HepG2 (cell line): ENCODE results near the gene NOXA1. TPM values are rescaled to one million over a fixed set of nuclear protein-coding genes. Genes with fewer than 3 reads are reported as not detected.
A peak's percentile ranks its signal among the peaks of the same experiment; 100 is the strongest.

Experiments
- ATAC-seq: fragments of 200-7000 bp; cut with Tn5 transposase; 3 replicates; pipeline ENCODE4 v1.9.1; 2020; ENCODE audit warnings: mild to moderate bottlenecking, moderate library complexity
- BruUV-seq: library from RNA; stranded (reverse); fragments of 400-500 nt; replicated peaks from 2 replicates; lab custom pipeline; 2021; lab: Mats Ljungman, UMichigan
- CTCF ChIA-PET: fragments of 300-600 bp; formaldehyde crosslinking; extraction: SDS; loops from one replicate; lab custom pipeline; 2021; ENCODE audit warnings: low total read pairs, inconsistent platforms, low intra/inter-chr PET ratio; lab: Yijun Ruan, JAX
- POLR2A ChIA-PET: fragments of 350-600 bp; sonication (Branson Sonifier 250); formaldehyde crosslinking; loops from one replicate; lab custom pipeline; 2020; ENCODE audit warnings: antibody characterized with exemption, inconsistent platforms; lab: Yijun Ruan, JAX
- DNase-seq: peaks from one replicate; pipeline ENCODE4 v3.0.0-alpha.2; 2015; ENCODE audit warnings: low spot score
- FAIRE-seq: peaks from 3 replicates; lab custom pipeline; 2011; peaks lifted over from hg19 to GRCh38; lab: Jason Lieb, UNC
- H2AFZ ChIP-seq: one replicate; pipeline ENCODE4 v1.6.1; 2011; ENCODE audit warnings: low read length, inconsistent platforms
- H3K27ac ChIP-seq: fragments of 300-600 bp; 3 replicates; pipeline ENCODE4 v1.8.0; 2011; ENCODE audit warnings: mixed run types, mild to moderate bottlenecking, mixed read lengths, low read length, inconsistent platforms; ENCODE audit not compliant: insufficient read depth; ENCODE audit errors: extremely low read length
- H3K27me3 ChIP-seq, 2 experiments: fragments of 200-600 bp in 1 of 2; 2 replicates in 1 of 2; 3 replicates in 1 of 2; pipeline versions ENCODE4 v1.6.0 to v1.8.0; 2011; ENCODE audit warnings: low read length in 2 of 2, mild to moderate bottlenecking in 2 of 2, moderate library complexity in 2 of 2, inconsistent platforms in 1 of 2; ENCODE audit not compliant: insufficient read depth in 2 of 2, control insufficient read depth in 1 of 2
- H3K36me3 ChIP-seq, 2 experiments: fragments of 200-600 bp in 1 of 2; replicated peaks in 1 of 2; 2 replicates in 1 of 2; 3 replicates in 1 of 2; pipeline versions ENCODE4 v1.5.1 to v1.8.0; 2011; ENCODE audit warnings: low read length in 2 of 2, inconsistent platforms in 1 of 2; ENCODE audit not compliant: insufficient read depth in 2 of 2, control insufficient read depth in 1 of 2
- H3K4me1 ChIP-seq: 2 replicates; pipeline ENCODE4 v1.5.1; 2012; ENCODE audit warnings: low read length, inconsistent platforms; ENCODE audit not compliant: insufficient read depth
- H3K4me2 ChIP-seq: 2 replicates; pipeline ENCODE4 v1.6.0; 2011; ENCODE audit warnings: low read depth, low read length, inconsistent platforms
- H3K4me3 ChIP-seq, 3 experiments: fragments of 200-600 bp in 1 of 3; sonication (generic), shearing (Covaris generic) in 1 of 3; replicated peaks in 1 of 3; 2 replicates each; pipeline ENCODE4 v1.5.1; 2011 to 2016; ENCODE audit warnings: low read length in 3 of 3, inconsistent platforms in 2 of 3, low read depth in 2 of 3, mild to moderate bottlenecking in 2 of 3, control low read depth in 1 of 3, mixed read lengths in 1 of 3; ENCODE audit not compliant: insufficient read depth in 1 of 3
- H3K79me2 ChIP-seq: one replicate; pipeline ENCODE4 v1.6.1; 2011; ENCODE audit warnings: low read length, inconsistent platforms; ENCODE audit not compliant: insufficient read depth
- H3K9ac ChIP-seq: 2 replicates; pipeline ENCODE4 v1.6.0; 2011; ENCODE audit warnings: mild to moderate bottlenecking, low read depth, low read length, inconsistent platforms; ENCODE audit not compliant: insufficient read depth
- H3K9me3 ChIP-seq: 2 replicates; pipeline ENCODE4 v1.5.1; 2012; ENCODE audit warnings: mild to moderate bottlenecking, low read length
- H4K20me1 ChIP-seq: 2 replicates; pipeline ENCODE4 v1.6.0; 2011; ENCODE audit warnings: inconsistent platforms, mild to moderate bottlenecking, low read length, moderate library complexity; ENCODE audit not compliant: insufficient read depth
- BHLHE40 ChIP-seq: IDR thresholded peaks from 2 replicates; pipeline ENCODE4 v1.6.1; 2011; ENCODE audit warnings: low read length, improper control_type of control experiment
- CREM ChIP-seq, 2 experiments: sonication (generic) in 1 of 2; formaldehyde crosslinking in 1 of 2; IDR thresholded peaks; 2 replicates each; pipeline versions ENCODE4 v1.4.0 to v1.6.1; 2016 to 2020; ENCODE audit warnings: antibody characterized with exemption in 1 of 2, mild to moderate bottlenecking in 1 of 2, missing genetic modification reagents in 1 of 2
- EP300 ChIP-seq, 3 experiments: sonication (generic) in 1 of 3; formaldehyde crosslinking in 1 of 3; IDR thresholded peaks; 2 replicates each; pipeline versions ENCODE4 v1.5.1 to v1.6.1; 2011 to 2020; ENCODE audit warnings: low read depth in 2 of 3, low read length in 2 of 3, borderline replicate concordance in 1 of 3, improper control_type of control experiment in 1 of 3, mild to moderate bottlenecking in 1 of 3, missing genetic modification reagents in 1 of 3, moderate library complexity in 1 of 3
- HMG20B ChIP-seq: conservative IDR thresholded peaks from 2 replicates; pipeline ENCODE4 v1.6.1; 2016; ENCODE audit warnings: missing genetic modification reagents, missing compliant biosample characterization
- HNRNPK ChIP-seq: fragments of 200-400 bp; formaldehyde crosslinking; IDR thresholded peaks from 2 replicates; pipeline ENCODE4 v1.6.1; 2018; ENCODE audit warnings: low read length, low read depth, moderate library complexity, mild to moderate bottlenecking; ENCODE audit not compliant: poor library complexity, severe bottlenecking
- KDM6A ChIP-seq: IDR thresholded peaks from 2 replicates; pipeline ENCODE4 v1.6.1; 2016; ENCODE audit warnings: low read depth
- MED8 ChIP-seq: sonication (generic); formaldehyde crosslinking; IDR thresholded peaks from 2 replicates; pipeline ENCODE4 v1.8.1; 2023; ENCODE audit warnings: mild to moderate bottlenecking, missing genetic modification reagents; ENCODE audit not compliant: insufficient replicate concordance
- PHB2 ChIP-seq: fragments of 450-650 bp; IDR thresholded peaks from 2 replicates; pipeline ENCODE4 v1.6.1; 2018; ENCODE audit not compliant: partially characterized antibody
- PHF8 ChIP-seq: sonication (generic); formaldehyde crosslinking; IDR thresholded peaks from 2 replicates; pipeline ENCODE4 v1.5.0; 2020; ENCODE audit warnings: missing genetic modification reagents
- POLR2G ChIP-seq: fragments of 200-400 bp; formaldehyde crosslinking; IDR thresholded peaks from 2 replicates; pipeline ENCODE4 v1.6.1; 2018; ENCODE audit warnings: mild to moderate bottlenecking, low read depth, low read length, moderate library complexity
- TBL1XR1 ChIP-seq: fragments of 150-350 bp; IDR thresholded peaks from 2 replicates; pipeline ENCODE4 v1.6.1; 2014; ENCODE audit warnings: borderline replicate concordance, low read length; ENCODE audit not compliant: partially characterized antibody
- TBX2 ChIP-seq: sonication (generic); formaldehyde crosslinking; IDR thresholded peaks from 2 replicates; pipeline ENCODE4 v1.5.0; 2020; ENCODE audit warnings: missing genetic modification reagents, mild to moderate bottlenecking, borderline replicate concordance
- U2AF2 ChIP-seq: fragments of 200-400 bp; formaldehyde crosslinking; IDR thresholded peaks from 2 replicates; pipeline ENCODE4 v1.6.1; 2017; ENCODE audit warnings: low read depth, mild to moderate bottlenecking, low read length
- WIZ ChIP-seq: sonication (generic); formaldehyde crosslinking; IDR thresholded peaks from 2 replicates; pipeline ENCODE4 v1.5.1; 2020; ENCODE audit warnings: mild to moderate bottlenecking, missing genetic modification reagents
- ZBTB38 ChIP-seq: sonication (generic); formaldehyde crosslinking; IDR thresholded peaks from 2 replicates; pipeline ENCODE4 v1.5.1; 2020; ENCODE audit warnings: mild to moderate bottlenecking, missing genetic modification reagents
- ZNF746 ChIP-seq: sonication (generic); formaldehyde crosslinking; IDR thresholded peaks from 2 replicates; pipeline ENCODE4 v1.8.0; 2022; ENCODE audit warnings: mild to moderate bottlenecking, missing genetic modification reagents
- WGBS: methylation state at CpG from one replicate; pipeline ENCODE4 v1.1.6; 2017; ENCODE audit warnings: low lambda C conversion rate; 5-methylcytosine and 5-hydroxymethylcytosine counted together
- in situ Hi-C: cut with HindIII; loops from 2 replicates; pipeline ENCODE4 v1.10.0; 2017; ENCODE audit warnings: low pct_unique_long_range_greater_than_20kb; ENCODE audit not compliant: extremely low pct_ligation_motif_present
- intact Hi-C: fragments of 100-400 bp; cut with micrococcal nuclease; formaldehyde crosslinking; loops from one replicate; pipeline ENCODE4 v1.10.0; 2022; ENCODE audit not compliant: unreplicated experiment
- polyA plus RNA-seq, 8 experiments: library from polyadenylated mRNA; depleted of rRNA in 3 of 8; stranded (reverse) in 7 of 8; unstranded in 1 of 8; fragments of >200 nt; fragmentation: Illumina TruSeq in 4 of 8; extraction: Trizol in 4 of 8; gene quantifications; 2 replicates each; pipeline versions ENCODE4 v1.2.1 to v1.2.3, GENCODE V29; 2011 to 2016; ENCODE audit warnings: low read depth in 4 of 8, missing spikeins in 1 of 8, mixed read lengths in 1 of 8; ENCODE audit not compliant: insufficient read depth in 1 of 8
- total RNA-seq, 5 experiments: library from RNA; depleted of rRNA; stranded (reverse); fragments of >200 nt; fragmentation: Illumina TruSeq; extraction: Trizol; gene quantifications; 2 replicates each; pipeline ENCODE4 v1.2.3, GENCODE V29; 2016; ENCODE audit warnings: low read depth in 1 of 5
- TF ChIP-seq, protein P1 (sequence below): sonication (generic); formaldehyde crosslinking; IDR thresholded peaks from 2 replicates; pipeline ENCODE4 v1.4.0; 2020; ENCODE audit warnings: missing genetic modification reagents, borderline replicate concordance
- TF ChIP-seq, protein P2 (sequence below): sonication (generic); formaldehyde crosslinking; IDR thresholded peaks from 2 replicates; pipeline ENCODE4 v1.4.0; 2020; ENCODE audit warnings: missing genetic modification reagents
- TF ChIP-seq, protein P3 (sequence below): IDR thresholded peaks from 2 replicates; pipeline ENCODE4 v1.6.1; 2012; ENCODE audit warnings: inconsistent platforms

The NOXA1 gene
- total and polyA plus RNA-seq, 2 of the 13 experiments (the other 11 are each of a cell fraction or from before 2014, with no cell fraction given) = 0.78 to 1.2 TPM

DNA sequence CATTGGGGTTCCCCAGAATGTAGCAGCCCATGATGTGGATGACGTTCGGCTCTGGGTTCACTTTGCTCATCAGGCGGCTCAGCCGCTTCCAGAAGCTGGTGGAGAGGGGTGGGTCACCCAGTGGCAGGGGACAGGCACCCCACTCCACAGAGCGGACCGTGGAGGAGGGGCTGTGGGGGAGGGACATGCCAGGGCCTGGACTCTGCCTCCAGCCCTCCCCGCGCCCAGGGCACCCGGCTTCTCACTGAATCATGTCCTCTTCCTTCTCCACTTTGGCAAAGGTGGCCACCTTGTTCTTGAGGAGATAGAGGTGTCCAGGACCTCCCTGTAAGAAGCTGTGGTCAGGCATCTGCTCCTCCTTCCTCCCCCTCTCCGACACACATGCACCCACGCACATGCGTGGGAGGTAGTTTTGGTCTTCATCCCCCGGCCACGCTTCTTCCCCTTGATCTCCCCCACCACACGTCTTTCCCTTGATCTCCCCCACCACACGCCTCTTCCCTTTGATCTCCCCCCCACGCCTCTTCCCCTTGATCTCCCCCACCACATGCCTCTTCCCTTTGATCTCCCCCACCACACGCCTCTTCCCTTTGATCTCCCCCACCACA lies 26.8 kb downstream of the NOXA1 start:
- no peaks in the 10 kb centered on the region for H3K9me3 ChIP-seq
- H2AFZ ChIP-seq = no peak overlapping the region
- H3K27ac ChIP-seq = peak overlapping the region; percentile 46
- DNase-seq (no peak), ATAC-seq (no peak), FAIRE-seq (no peak)
- H3K4me1 ChIP-seq = peaks cover 45% of the 10 kb centered on the region
- intact Hi-C loops = loop anchor here (5.0 kb wide), 1 partner anchor 163 kb away; no protein-coding TSS in a partner anchor
- H3K27me3 ChIP-seq = no peaks in the 10 kb centered on the region
- no peak overlapping the region for H3K4me3 ChIP-seq
- H4K20me1 ChIP-seq = peaks cover 7% of the 10 kb centered on the region; the same call in 1 of the 2 replicates
- CTCF ChIA-PET = no interaction called here
- no TSS peak for BruUV-seq
- H3K36me3 ChIP-seq = peaks cover 8 to 29% of the 10 kb centered on the region in 2 experiments
- TF ChIP-seq HMG20B (CRISPR knock-in tag) (no peak), WIZ (no peak), ZNF746 (CRISPR knock-in tag) (peak; percentile 95), HNRNPK (peak; percentile 15), TBL1XR1 (no peak), CREM (IDR thresholded peaks at IDR 0.05) (peak; percentile 37; the same call in 1 of the 2 replicates), CREM (CRISPR knock-in tag; IDR thresholded peaks at IDR 0.05) (no peak), U2AF2 (no peak), EP300 (IDR thresholded peaks at IDR 0.05; ENCODE audit: low read depth in 2 of 2, low read length in 2 of 2) (0 out of 4 replicates have a peak, but pooled peaks of 1 of the 2 experiments have one; percentile 23), EP300 (CRISPR knock-in tag; IDR thresholded peaks at IDR 0.05; ENCODE audit: borderline replicate concordance) (no peak), MED8 (CRISPR knock-in tag) (no peak), PHF8 (CRISPR knock-in tag) (no peak), TBX2 (CRISPR knock-in tag) (peak; percentile 24; the same call in 1 of the 2 replicates), BHLHE40 (0 out of 2 replicates have a peak, but pooled peaks have one; percentile 35), POLR2G (peak; percentile 41; the same call in 1 of the 2 replicates), KDM6A (CRISPR knock-in tag) (no peak), PHB2 (no peak), ZBTB38 (CRISPR knock-in tag) (peak; percentile 30; the same call in 1 of the 2 replicates)
- TF ChIP-seq, protein P1, sequence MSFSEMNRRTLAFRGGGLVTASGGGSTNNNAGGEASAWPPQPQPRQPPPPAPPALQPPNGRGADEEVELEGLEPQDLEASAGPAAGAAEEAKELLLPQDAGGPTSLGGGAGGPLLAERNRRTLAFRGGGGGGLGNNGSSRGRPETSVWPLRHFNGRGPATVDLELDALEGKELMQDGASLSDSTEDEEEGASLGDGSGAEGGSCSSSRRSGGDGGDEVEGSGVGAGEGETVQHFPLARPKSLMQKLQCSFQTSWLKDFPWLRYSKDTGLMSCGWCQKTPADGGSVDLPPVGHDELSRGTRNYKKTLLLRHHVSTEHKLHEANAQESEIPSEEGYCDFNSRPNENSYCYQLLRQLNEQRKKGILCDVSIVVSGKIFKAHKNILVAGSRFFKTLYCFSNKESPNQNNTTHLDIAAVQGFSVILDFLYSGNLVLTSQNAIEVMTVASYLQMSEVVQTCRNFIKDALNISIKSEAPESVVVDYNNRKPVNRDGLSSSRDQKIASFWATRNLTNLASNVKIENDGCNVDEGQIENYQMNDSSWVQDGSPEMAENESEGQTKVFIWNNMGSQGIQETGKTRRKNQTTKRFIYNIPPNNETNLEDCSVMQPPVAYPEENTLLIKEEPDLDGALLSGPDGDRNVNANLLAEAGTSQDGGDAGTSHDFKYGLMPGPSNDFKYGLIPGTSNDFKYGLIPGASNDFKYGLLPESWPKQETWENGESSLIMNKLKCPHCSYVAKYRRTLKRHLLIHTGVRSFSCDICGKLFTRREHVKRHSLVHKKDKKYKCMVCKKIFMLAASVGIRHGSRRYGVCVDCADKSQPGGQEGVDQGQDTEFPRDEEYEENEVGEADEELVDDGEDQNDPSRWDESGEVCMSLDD (CRISPR knock-in tag) = no peak
- TF ChIP-seq, protein P2, sequence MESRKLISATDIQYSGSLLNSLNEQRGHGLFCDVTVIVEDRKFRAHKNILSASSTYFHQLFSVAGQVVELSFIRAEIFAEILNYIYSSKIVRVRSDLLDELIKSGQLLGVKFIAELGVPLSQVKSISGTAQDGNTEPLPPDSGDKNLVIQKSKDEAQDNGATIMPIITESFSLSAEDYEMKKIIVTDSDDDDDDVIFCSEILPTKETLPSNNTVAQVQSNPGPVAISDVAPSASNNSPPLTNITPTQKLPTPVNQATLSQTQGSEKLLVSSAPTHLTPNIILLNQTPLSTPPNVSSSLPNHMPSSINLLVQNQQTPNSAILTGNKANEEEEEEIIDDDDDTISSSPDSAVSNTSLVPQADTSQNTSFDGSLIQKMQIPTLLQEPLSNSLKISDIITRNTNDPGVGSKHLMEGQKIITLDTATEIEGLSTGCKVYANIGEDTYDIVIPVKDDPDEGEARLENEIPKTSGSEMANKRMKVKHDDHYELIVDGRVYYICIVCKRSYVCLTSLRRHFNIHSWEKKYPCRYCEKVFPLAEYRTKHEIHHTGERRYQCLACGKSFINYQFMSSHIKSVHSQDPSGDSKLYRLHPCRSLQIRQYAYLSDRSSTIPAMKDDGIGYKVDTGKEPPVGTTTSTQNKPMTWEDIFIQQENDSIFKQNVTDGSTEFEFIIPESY (CRISPR knock-in tag) = 0 out of 2 replicates have a peak, but pooled peaks have one; percentile 21
- TF ChIP-seq, protein P3, sequence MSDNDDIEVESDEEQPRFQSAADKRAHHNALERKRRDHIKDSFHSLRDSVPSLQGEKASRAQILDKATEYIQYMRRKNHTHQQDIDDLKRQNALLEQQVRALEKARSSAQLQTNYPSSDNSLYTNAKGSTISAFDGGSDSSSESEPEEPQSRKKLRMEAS = peak; percentile 22; the same call in 1 of the 2 replicates
- peaks cover 2% of the 10 kb centered on the region for H3K79me2 ChIP-seq
- POLR2A ChIA-PET = interaction anchor here (0.6 to 1.8 kb wide), 3 partner anchors 9 to 198 kb away, joined by 3 to 5 read pairs (median 4); partner anchors contain the start of genes EXD3, NOXA1 and NSMF
- in situ Hi-C loops = no loop called here
- H3K4me2 ChIP-seq = no peak overlapping the region
- WGBS = 90% methylated on average over 18 of the region's 18 CpGs
- H3K9ac ChIP-seq = no peak overlapping the region
